GM19395 (cell line): ENCODE measurements around the gene VN1R4.
"Not testable (repeated sequence)": the region's sequence is repeated elsewhere in the genome, so short reads cannot be mapped to it uniquely, and the experiment has no call there.

Experiments used
- ATAC-seq: cut with Tn5 transposase; IDR thresholded peaks from one replicate; pipeline ENCODE4 v1.9.1; 2021; ENCODE audit warnings: mild to moderate bottlenecking, moderate library complexity; ENCODE audit not compliant: unreplicated experiment

Gene VN1R4, protein sequence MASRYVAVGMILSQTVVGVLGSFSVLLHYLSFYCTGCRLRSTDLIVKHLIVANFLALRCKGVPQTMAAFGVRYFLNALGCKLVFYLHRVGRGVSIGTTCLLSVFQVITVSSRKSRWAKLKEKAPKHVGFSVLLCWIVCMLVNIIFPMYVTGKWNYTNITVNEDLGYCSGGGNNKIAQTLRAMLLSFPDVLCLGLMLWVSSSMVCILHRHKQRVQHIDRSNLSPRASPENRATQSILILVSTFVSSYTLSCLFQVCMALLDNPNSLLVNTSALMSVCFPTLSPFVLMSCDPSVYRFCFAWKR

GRCh38 chr19:53267623-53268022, at the start of gene VN1R4:
Gene VN1R4 (minus strand): TSS chr19:53267723. CDS start chr19:53267665, 58 bp downstream.
- not testable (repeated sequence) for ATAC-seq

DNA sequence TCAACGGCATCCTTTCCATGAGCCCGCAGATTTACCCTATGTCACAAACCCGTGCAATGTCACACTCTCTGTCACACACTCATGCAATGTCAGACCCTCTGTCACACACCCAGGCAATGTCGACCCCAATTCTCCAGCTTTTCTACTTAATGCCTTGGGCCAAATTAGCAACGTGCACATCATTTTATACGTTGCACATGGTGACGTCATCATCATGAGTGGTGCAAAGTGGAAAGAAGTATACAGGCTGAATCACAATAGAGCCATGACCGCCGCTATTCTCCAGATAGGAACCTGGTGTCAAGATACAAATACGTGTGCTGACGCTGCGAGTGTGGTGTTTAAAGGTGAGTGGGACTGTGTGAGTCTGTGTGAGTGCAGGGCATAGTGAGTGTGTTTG, 44.4 kb upstream of the VN1R4 start:
- ATAC-seq, result no peak

- ATAC-seq, result no peak
These were observed 43.5 kb upstream of the VN1R4 start for GRCh38 chr19:53311044-53311443.

GRCh38 chr19:53308339-53308811, 40.9 kb upstream of the VN1R4 start:
- no peak for ATAC-seq

DNA sequence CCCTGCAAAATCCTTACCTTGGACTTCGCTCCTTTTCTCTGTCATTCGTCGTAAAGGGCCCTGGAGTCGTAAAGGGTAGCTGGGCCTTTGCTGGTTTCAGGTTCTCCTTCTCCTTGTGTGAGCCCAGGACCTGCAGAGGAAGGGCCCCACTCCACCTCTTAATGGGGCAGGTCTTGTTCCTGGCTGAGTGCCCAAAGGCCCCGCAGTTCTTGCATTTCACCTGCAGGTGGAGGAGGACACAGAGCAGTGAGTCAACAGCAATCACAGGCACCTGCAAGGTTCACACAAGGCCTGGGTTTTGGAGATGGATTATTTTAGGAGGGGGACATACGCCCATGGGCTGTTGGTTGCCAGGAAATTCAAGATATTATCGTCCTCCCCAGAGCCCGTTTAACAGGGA, 33.8 kb upstream of the VN1R4 start:
- ATAC-seq, result not testable (repeated sequence)

DNA sequence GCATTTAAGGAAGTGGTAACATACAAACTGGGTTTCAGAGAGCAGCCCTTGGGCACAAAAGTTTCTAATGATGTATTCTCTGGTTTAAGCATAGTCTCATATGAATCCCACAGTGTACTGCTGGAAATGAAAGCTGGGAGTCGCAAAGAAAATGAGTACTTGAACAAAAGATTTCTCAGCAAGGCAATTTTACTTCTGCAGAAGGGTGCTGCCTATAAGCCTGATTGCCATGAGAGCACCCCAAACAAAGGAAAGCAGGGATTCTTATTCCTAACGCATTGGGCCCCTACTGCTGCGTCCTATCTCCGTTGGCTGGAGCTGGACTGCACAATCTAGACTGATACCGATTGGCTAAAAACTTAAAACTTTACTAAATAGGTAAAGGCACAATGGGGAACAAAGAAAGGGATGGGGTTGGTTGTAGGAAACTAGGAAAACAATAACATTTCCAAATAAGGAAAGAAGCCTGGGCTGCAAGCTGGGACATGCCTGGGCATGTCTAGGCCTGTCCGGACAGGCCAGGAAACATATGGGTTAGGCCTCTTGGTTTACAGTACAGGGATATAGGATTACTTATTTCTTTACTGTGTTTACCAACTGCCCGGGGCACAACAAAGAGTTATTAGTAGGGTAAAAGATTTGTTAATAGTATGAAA, 27.4 kb upstream of the VN1R4 start:
- ATAC-seq, result no peak

DNA sequence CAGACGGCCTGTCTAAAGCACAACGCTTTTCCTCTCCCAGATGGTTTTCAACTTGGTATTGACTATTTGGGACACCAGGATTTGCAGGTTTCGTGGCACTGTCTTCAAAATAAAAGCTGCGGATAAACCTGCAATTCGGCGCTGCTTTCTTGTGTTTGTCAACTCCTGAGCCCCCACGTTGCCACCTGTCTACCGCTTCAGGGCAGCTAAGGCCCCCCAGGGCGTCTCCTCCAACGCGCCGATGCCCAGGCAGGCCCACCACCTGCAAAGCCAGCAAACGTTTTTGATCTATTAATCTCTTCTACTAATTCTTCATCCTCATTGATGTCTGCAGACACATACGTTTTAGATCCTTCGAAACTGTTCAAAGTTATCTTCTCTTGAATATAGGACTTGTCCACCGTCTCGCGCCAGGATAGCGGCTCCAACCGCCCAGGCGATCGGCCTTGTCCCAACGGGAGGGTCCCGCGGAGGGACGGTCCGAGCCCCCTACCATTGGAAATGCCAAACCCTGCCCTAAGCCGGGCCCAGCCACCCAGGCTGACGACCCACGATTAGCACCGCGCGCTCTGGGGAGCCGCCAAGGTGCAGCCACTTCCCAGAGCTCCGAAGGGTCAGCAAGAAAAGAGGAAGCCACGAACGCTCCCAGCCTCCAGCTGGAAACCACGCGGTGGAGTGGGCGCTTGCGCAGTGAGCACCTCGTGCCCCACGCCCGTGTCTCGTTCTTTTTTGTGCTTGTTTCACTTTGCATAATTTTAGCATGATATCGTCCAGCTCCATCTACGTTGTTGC, 23.4 kb upstream of the VN1R4 start:
- no peak for ATAC-seq

DNA sequence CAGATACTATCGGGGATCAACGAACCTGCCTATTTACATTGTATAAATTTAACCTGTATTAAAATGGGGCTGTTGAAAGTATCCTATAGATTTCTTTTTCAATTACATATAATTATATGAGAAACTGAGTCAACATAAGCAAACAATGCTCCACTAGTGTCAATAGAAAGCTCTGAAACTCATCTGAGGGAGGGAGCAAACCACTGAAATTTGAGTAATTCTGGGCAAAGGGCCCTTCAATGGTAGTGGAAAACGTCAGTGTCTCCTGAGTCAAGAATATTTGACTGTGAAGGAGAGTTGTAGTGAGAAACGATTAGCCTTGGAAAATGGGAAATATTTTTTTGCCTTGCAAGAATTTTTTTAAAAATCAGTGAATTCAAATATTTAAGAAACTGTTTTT, 17.6 kb upstream of the VN1R4 start:
- no peak for ATAC-seq

DNA sequence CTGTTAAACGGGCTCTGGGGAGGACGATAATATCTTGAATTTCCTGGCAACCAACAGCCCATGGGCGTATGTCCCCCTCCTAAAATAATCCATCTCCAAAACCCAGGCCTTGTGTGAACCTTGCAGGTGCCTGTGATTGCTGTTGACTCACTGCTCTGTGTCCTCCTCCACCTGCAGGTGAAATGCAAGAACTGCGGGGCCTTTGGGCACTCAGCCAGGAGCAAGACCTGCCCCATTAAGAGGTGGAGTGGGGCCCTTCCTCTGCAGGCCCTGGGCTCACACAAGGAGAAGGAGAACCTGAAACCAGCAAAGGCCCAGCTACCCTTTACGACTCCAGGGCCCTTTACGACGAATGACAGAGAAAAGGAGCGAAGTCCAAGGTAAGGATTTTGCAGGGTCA, 14.4 kb upstream of the VN1R4 start:
- not testable (repeated sequence) for ATAC-seq

DNA sequence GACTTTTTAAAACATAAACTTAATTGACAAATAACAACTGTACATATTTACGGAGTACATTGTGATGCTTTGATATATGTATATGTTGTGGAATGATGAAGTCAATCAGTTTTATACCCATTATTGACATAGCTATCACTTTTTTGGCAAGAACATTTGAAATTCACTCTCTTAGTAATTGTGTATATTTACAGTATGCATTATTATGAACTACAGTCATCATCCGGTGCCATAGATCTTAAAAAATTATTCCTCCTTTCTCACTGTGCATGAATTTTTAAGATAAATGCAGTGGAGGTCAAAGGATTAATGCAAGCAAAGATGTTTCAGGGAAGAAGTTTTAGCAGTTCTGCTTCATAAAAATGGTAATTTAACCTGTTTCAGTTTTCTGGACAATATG, 8.0 kb upstream of the VN1R4 start:
- no peak for ATAC-seq

DNA sequence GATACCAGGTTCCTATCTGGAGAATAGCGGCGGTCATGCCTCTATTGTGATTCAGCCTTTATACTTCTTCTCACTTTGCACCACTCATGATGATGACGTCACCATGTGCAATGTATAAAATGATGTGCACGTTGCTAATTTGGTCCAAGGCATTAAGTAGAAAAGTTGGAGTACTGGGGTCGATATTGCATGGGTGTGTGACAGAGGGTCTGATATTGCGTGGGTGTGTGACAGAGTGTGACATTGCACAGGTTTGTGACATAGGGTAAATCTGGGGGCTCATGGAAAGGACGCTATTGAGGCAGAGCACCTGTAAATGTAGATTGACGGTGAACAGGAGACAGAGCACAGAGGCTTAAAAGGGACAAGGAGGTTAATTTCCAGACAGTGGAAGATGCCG, 4.5 kb upstream of the VN1R4 start:
- ATAC-seq, result no peak

- ATAC-seq, result not testable (repeated sequence)
These were observed 2.3 kb upstream of the VN1R4 start for GRCh38 chr19:53269861-53270260.

DNA sequence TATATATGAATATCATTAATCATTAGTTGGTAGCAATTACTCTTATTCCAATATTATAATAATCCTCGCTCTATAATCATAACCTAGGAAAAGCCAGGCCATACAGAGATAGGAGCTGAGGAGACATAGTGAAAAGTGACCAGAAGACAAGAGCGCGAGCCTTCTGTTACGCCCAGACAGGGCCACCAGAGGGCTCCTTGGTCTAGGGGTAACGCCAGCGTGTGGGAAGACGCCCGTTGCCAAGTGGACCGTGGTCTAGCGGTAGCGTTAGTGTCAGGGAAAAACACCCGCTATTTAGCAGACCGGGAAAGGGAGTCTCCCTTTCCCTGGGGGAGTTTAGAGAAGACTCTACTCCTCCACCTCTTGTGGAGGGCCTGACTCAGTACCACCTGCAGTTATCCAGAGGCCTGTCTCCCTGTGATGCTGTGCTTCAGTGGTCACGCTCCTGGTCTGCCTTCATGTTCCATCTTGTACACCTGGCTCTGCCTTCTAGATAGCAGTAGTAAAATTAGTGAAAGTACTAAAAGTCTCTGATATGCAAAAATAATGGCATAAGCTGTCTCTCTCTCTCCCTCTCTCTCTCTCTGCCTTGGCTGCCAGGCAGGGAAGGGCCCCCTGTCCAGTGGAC, 9.7 kb downstream of the VN1R4 start, which contains the start of gene VN1R2:
Gene VN1R2 (plus strand): TSS at position 578 of the 628 bp plus-strand sequence. CDS start 84 bp downstream, outside the sequence.
- not testable (repeated sequence) for ATAC-seq

- no peak for ATAC-seq
These were observed 12.8 kb downstream of the VN1R4 start, which contains the start of gene ZNF677 for GRCh38 chr19:53254411-53255341. Gene ZNF677 (minus strand): TSS chr19:53254873. CDS start chr19:53251550, 3,323 bp downstream.

- no peak for ATAC-seq
These were observed 21.0 kb downstream of the VN1R4 start for GRCh38 chr19:53246498-53246897.

GRCh38 chr19:53237114-53237777, 30.3 kb downstream of the VN1R4 start:
- no peak for ATAC-seq

GRCh38 chr19:53224606-53225005, 42.9 kb downstream of the VN1R4 start:
- no peak for ATAC-seq

DNA sequence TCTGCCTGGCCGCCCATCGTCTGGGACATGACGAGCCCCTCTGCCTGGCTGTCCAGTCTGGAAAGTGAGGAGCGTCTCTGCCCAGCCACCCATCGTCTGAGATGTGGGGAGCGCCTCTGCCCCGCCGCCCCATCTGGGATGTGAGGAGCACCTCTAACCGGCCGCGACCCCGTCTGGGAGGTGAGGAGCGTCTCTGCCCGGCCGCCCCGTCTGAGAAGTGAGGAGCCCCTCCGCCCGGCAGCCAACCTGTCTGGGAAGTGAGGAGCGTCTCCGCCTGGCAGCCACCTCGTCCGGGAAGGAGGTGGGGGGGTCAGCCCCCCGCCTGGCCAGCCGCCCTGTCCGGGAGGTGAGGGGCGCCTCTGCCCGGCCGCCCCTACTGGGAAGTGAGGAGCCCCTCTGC, 44.8 kb downstream of the VN1R4 start:
- ATAC-seq, result not testable (repeated sequence)
